NB4 (cell line): ENCODE measurements around the gene TEX12.
"Not testable (repeated sequence)": the region's sequence is repeated elsewhere in the genome, so short reads cannot be mapped to it uniquely, and the experiment has no call there.

Experiments
- DNase-seq: peaks from one replicate; pipeline ENCODE4 v3.0.0; 2010; ENCODE audit warnings: low read depth
- H3K4me3 ChIP-seq: one replicate; pipeline ENCODE4 v1.5.1; 2011; ENCODE audit warnings: mild to moderate bottlenecking, low read depth, low read length, moderate library complexity
- MYC ChIP-seq: IDR thresholded peaks from 2 replicates; pipeline ENCODE4 v1.6.1; 2011; ENCODE audit warnings: low read depth, low read length
- POLR2A ChIP-seq: IDR thresholded peaks from 2 replicates; pipeline ENCODE4 v1.6.1; 2011; ENCODE audit warnings: mild to moderate bottlenecking; ENCODE audit not compliant: insufficient read length; ENCODE audit errors: extremely low read depth
- TF ChIP-seq, protein P1 (sequence below): IDR thresholded peaks from one replicate; pipeline ENCODE4 v1.5.1; 2012; ENCODE audit warnings: low read depth, low read length
- TF ChIP-seq, protein P2 (sequence below): IDR thresholded peaks from 2 replicates; pipeline ENCODE4 v1.6.1; 2011; ENCODE audit warnings: low read depth, low read length

Gene TEX12

DNA sequence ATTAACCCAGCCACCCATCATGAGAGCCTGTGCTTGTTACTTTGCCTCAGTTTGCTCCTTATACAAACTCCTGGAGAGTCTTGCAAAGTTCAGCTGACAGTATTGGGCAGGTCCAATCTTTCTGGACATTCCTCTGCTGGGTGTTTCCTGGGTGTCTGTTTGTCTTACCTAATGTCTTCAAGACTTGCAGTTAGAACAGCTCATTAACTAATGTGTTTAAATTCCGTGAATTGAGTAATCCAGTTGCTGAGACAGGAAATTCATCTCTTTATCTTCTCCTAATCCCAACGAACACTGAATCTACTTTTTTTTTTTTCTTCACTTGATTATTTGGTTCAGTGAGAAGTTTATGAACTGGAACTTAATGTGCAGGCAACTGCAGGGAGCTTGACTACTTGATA, 28.8 kb downstream of the TEX12 start:
- no peak overlapping the region for H3K4me3 ChIP-seq
- TF ChIP-seq POLR2A (no peak), MYC (no peak)
- TF ChIP-seq, protein P1, sequence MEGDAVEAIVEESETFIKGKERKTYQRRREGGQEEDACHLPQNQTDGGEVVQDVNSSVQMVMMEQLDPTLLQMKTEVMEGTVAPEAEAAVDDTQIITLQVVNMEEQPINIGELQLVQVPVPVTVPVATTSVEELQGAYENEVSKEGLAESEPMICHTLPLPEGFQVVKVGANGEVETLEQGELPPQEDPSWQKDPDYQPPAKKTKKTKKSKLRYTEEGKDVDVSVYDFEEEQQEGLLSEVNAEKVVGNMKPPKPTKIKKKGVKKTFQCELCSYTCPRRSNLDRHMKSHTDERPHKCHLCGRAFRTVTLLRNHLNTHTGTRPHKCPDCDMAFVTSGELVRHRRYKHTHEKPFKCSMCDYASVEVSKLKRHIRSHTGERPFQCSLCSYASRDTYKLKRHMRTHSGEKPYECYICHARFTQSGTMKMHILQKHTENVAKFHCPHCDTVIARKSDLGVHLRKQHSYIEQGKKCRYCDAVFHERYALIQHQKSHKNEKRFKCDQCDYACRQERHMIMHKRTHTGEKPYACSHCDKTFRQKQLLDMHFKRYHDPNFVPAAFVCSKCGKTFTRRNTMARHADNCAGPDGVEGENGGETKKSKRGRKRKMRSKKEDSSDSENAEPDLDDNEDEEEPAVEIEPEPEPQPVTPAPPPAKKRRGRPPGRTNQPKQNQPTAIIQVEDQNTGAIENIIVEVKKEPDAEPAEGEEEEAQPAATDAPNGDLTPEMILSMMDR, result no peak
- TF ChIP-seq, protein P2, sequence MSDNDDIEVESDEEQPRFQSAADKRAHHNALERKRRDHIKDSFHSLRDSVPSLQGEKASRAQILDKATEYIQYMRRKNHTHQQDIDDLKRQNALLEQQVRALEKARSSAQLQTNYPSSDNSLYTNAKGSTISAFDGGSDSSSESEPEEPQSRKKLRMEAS, result no peak
- DNase-seq, result peak; percentile 23

- DNase-seq, result no peak
- H3K4me3 ChIP-seq, result no peak overlapping the region
- TF ChIP-seq, protein P1, result no peak
- TF ChIP-seq, protein P2, result no peak
- no peak for TF ChIP-seq POLR2A
- no peak for TF ChIP-seq MYC
Observed at GRCh38 chr11:112196519-112197087, 29.4 kb downstream of the TEX12 start.

DNA sequence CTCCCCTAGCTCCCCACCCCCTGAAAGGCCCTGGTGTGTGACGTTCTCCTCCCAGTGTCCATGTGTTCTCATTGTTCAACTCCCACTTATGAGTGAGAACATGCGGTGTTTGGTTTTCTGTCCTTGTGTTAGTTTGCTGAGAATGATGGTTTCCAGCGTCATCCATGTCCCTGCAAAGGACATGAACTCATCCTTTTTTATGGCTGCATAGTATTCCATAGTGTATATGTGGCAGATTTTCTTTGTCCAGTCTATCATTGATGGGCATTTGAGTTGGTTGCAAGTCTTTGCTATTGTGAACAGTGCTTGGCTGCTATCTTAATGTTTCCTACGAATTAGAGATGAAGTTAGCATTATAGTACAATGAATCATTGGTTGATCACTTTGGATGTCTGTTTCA, 31.9 kb downstream of the TEX12 start:
- not testable (repeated sequence) for H3K4me3 ChIP-seq, DNase-seq

DNA sequence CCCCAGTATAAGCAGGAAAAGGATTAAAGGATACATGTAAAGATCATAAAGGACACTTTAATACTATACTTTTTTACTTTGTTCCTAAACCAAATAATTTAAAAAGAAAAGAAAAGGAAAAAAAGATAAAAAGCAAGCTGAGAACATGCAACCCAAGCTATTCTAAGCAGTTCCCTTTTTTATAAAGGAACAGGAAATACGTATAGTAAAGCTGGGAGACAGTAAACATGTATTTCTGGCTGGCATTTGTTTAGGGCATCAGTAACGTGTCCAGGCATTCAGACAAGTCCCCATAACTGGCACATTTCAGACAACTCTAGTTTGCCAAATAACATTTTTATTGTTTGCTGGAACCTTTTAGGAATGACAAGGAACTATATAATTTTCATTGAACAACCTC, 33.1 kb downstream of the TEX12 start:
- TF ChIP-seq, protein P1, result no peak
- TF ChIP-seq POLR2A (no peak), MYC (no peak)
- TF ChIP-seq, protein P2, result no peak
- peak; percentile 22 for DNase-seq
- H3K4me3 ChIP-seq, result no peak overlapping the region

- no peak overlapping the region for H3K4me3 ChIP-seq
- DNase-seq, result no peak
- TF ChIP-seq, protein P2, result no peak
- TF ChIP-seq MYC (no peak), POLR2A (no peak)
- TF ChIP-seq, protein P1, result no peak
Observed at GRCh38 chr11:112206071-112206470, 38.9 kb downstream of the TEX12 start.

GRCh38 chr11:112210890-112211289, 43.7 kb downstream of the TEX12 start:
- TF ChIP-seq MYC, result no peak
- TF ChIP-seq, protein P1, result no peak
- TF ChIP-seq, protein P2, result no peak
- no peak overlapping the region for H3K4me3 ChIP-seq
- no peak for DNase-seq
